GM12875 (cell line): Measurements from ENCODE around the gene WFDC10A.

Experiments
- H3K4me3 ChIP-seq: one replicate; pipeline ENCODE4 v1.5.1; 2011; ENCODE audit warnings: low read depth, low read length, control low read depth
- CTCF ChIP-seq: IDR thresholded peaks from 2 replicates; pipeline ENCODE4 v1.5.1; 2011; ENCODE audit warnings: low read depth, mild to moderate bottlenecking, control low read depth, inconsistent platforms, low read length, moderate library complexity, borderline replicate concordance; ENCODE audit not compliant: insufficient read depth

WFDC10A gene

GRCh38 chr20:45593498-45593897 lies 36.0 kb upstream of the WFDC10A start:
- no peak overlapping the region for H3K4me3 ChIP-seq
- no peak for TF ChIP-seq CTCF

GRCh38 chr20:45595235-45595634 lies 34.3 kb upstream of the WFDC10A start:
- H3K4me3 ChIP-seq = no peak overlapping the region
- TF ChIP-seq CTCF = no peak

DNA sequence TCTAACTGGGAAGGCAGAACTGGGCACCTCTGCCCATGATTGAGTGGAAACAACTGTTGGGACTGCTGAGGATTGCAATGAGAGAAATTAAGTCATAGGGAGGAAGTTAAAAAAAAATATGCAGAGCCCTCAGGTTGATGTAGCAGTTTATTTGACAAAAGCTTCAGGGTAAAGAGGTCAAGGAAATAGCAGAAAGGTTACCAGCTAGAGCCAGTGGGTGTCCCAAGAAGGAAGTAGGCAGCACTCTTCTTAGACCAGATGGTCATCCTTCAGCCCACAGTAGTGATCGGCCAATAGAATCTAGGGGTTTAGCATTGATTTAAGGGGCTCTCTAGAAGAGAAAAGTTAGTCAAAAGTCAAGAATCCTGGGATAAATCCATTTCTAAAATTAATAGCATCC lies 21.7 kb upstream of the WFDC10A start:
- no peak overlapping the region for H3K4me3 ChIP-seq

DNA sequence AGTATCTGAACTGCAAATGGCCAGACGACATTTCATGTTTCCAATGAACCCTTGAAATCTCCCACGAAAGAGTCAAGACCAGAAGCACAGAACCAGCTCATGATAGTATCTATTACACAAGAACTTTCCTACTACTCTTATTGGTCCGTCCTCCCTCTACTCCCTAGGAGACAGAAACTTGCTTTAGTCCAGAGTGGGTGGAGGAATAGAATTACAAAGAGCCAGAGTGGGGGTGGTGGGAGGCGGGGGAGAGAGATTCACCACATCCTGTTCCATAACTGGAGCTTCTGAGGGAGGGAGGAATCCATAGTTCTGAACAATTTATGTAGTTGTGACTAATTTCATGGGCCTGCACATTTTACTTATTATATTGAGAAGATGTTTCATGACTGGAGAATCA lies 18.5 kb upstream of the WFDC10A start:
- H3K4me3 ChIP-seq = no peak overlapping the region
- no peak for TF ChIP-seq CTCF

More for the DNA sequence above, 21.7 kb upstream of the WFDC10A start:
- TF ChIP-seq CTCF = no peak

- TF ChIP-seq CTCF = no peak
These were observed 17.2 kb upstream of the WFDC10A start for GRCh38 chr20:45612314-45612713.

GRCh38 chr20:45617591-45617990 lies 11.9 kb upstream of the WFDC10A start:
- H3K4me3 ChIP-seq = no peak overlapping the region
- TF ChIP-seq CTCF = no peak

More at GRCh38 chr20:45612314-45612713, 17.2 kb upstream of the WFDC10A start:
- H3K4me3 ChIP-seq = no peak overlapping the region

DNA sequence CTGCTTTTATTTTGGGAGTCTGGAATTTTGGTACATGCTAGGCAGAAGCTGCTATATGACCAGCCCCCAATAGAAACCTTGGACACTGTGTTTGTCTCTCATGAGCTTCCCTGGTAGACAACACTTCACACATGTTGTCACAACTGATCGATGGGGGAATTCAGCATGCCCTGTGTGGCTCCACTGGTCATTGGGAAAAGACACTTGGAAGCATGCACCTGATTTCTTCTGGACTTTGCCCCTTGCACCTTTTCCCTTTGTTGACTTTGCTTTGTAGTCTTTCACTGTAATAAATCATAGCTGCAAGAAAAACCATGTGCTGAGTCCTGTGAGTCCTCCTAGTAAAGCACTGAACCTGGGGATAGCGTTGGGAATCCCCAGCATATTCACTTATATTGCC lies 7.9 kb upstream of the WFDC10A start:
- TF ChIP-seq CTCF = no peak
- no peak overlapping the region for H3K4me3 ChIP-seq
